Panc1 (cell line): ENCODE data around the gene FILIP1L.

ENCODE experiments used
- CTCF ChIP-seq: fragments of 450-650 bp; IDR thresholded peaks from 2 replicates; pipeline ENCODE4 v1.5.1; 2017; ENCODE audit warnings: mild to moderate bottlenecking
- REST ChIP-seq, 2 experiments: IDR thresholded peaks; 2 replicates each; pipeline ENCODE4 v1.6.1; 2011 to 2012; ENCODE audit warnings: low read depth in 2 of 2, control low read depth in 1 of 2, low read length in 1 of 2, mild to moderate bottlenecking in 1 of 2, moderate library complexity in 1 of 2; ENCODE audit not compliant: insufficient read depth in 1 of 2

- TF ChIP-seq REST (IDR thresholded peaks at IDR 0.05; ENCODE audit: insufficient read depth in 1 of 2, low read depth in 2 of 2, low read length in 1 of 2) (no peak), CTCF (no peak)
These were observed 238.7 kb downstream of the FILIP1L start for GRCh38 chr3:99875581-99875928.
